PFSK-1 (cell line): Measurements from ENCODE around the gene SYN1.

Experiments used
- FOXP2 ChIP-seq: optimal IDR thresholded peaks from 2 replicates; pipeline ENCODE3; 2011; ENCODE audit warnings: borderline replicate concordance, control low read depth, inconsistent platforms; ENCODE audit not compliant: insufficient read depth; ENCODE audit errors: extremely low read length, extremely low read depth
- POLR2AphosphoS5 ChIP-seq: IDR thresholded peaks from 2 replicates; pipeline ENCODE4 v1.6.1; 2012; ENCODE audit warnings: low read depth, mild to moderate bottlenecking, control low read depth, low read length, moderate library complexity
- SIN3A ChIP-seq: IDR thresholded peaks from 2 replicates; pipeline ENCODE4 v1.6.1; 2012; ENCODE audit warnings: mild to moderate bottlenecking, low read length, moderate library complexity, borderline replicate concordance; ENCODE audit not compliant: insufficient read depth
- TAF1 ChIP-seq: IDR thresholded peaks from 2 replicates; pipeline ENCODE4 v1.6.1; 2012; ENCODE audit warnings: low read length, control low read depth, borderline replicate concordance; ENCODE audit not compliant: insufficient read depth
- TF ChIP-seq, protein P1 (sequence below), 2 experiments: IDR thresholded peaks; 2 replicates each; pipeline versions ENCODE4 v1.6.1 to v1.8.0; 2011 to 2012; ENCODE audit warnings: low read depth in 2 of 2, low read length in 2 of 2, control low read depth in 1 of 2, inconsistent platforms in 1 of 2, mild to moderate bottlenecking in 1 of 2, moderate library complexity in 1 of 2; ENCODE audit not compliant: insufficient read depth in 1 of 2

DNA sequence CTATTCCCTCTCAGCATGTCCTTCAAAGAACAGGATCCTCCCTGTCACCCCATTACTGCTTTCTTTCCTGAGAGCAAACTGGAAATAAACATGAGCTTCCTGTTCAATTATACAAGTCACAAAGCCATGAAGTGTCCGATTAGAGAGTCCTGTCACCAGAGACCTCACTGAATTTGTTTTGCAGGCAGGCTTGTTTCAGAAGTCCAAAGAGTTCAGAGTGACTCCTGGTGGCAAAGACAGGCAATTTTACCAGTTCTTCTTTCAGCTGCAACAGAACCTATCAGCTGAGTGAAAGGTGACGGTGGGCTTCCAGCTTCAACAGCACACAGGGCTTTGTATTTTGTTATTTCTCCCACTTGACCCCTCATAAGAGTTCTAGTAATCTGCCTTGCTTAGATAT lies 24.3 kb upstream of the SYN1 start:
- TF ChIP-seq TAF1 (no peak), POLR2AphosphoS5 (no peak), SIN3A (no peak), FOXP2 (no peak)
- TF ChIP-seq, protein P1, sequence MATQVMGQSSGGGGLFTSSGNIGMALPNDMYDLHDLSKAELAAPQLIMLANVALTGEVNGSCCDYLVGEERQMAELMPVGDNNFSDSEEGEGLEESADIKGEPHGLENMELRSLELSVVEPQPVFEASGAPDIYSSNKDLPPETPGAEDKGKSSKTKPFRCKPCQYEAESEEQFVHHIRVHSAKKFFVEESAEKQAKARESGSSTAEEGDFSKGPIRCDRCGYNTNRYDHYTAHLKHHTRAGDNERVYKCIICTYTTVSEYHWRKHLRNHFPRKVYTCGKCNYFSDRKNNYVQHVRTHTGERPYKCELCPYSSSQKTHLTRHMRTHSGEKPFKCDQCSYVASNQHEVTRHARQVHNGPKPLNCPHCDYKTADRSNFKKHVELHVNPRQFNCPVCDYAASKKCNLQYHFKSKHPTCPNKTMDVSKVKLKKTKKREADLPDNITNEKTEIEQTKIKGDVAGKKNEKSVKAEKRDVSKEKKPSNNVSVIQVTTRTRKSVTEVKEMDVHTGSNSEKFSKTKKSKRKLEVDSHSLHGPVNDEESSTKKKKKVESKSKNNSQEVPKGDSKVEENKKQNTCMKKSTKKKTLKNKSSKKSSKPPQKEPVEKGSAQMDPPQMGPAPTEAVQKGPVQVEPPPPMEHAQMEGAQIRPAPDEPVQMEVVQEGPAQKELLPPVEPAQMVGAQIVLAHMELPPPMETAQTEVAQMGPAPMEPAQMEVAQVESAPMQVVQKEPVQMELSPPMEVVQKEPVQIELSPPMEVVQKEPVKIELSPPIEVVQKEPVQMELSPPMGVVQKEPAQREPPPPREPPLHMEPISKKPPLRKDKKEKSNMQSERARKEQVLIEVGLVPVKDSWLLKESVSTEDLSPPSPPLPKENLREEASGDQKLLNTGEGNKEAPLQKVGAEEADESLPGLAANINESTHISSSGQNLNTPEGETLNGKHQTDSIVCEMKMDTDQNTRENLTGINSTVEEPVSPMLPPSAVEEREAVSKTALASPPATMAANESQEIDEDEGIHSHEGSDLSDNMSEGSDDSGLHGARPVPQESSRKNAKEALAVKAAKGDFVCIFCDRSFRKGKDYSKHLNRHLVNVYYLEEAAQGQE (IDR thresholded peaks at IDR 0.05; ENCODE audit: insufficient read depth in 1 of 2, low read depth in 2 of 2, low read length in 2 of 2), result no peak
